ENCODE results near the gene MRPL14. TPM values are rescaled to one million over a fixed set of nuclear protein-coding genes. Genes with fewer than 3 reads are reported as not detected.

Gene MRPL14
- total RNA-seq, 1 donor from 2014 or later = 65.5 TPM

DNA sequence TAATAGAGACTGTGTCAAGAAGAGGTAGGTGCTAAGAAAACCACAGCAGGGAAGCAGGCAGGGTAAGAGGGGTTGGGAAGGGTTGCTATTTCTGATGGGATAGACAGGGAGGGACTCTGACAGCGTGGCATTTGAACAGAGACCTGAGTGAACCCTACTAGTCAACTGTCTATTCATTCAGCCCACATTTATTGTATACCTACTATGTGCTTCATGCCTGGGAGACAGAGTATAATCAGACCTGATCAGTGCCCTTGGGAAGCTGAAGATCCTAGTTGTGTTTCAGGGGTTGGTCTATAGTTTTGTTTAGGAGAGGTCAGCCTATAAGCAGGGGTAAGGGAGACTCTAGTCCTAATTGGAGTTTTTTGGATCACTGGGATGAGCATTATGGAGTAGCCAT, 16.5 kb upstream of the MRPL14 start:
- Mint-ChIP-seq H3K27me3 (ENCODE audit: low read depth) (no peaks in the 10 kb centered on the region), H3K4me3 (no peak overlapping the region), H3K27ac (ENCODE audit: unreplicated experiment) (no peak overlapping the region), H3K4me1 (no peaks in the 10 kb centered on the region), H3K9me3 (no peaks in the 10 kb centered on the region), H3K36me3 (ENCODE audit: low read depth) (peaks cover 12% of the 10 kb centered on the region)
- TF ChIP-seq, protein P1, sequence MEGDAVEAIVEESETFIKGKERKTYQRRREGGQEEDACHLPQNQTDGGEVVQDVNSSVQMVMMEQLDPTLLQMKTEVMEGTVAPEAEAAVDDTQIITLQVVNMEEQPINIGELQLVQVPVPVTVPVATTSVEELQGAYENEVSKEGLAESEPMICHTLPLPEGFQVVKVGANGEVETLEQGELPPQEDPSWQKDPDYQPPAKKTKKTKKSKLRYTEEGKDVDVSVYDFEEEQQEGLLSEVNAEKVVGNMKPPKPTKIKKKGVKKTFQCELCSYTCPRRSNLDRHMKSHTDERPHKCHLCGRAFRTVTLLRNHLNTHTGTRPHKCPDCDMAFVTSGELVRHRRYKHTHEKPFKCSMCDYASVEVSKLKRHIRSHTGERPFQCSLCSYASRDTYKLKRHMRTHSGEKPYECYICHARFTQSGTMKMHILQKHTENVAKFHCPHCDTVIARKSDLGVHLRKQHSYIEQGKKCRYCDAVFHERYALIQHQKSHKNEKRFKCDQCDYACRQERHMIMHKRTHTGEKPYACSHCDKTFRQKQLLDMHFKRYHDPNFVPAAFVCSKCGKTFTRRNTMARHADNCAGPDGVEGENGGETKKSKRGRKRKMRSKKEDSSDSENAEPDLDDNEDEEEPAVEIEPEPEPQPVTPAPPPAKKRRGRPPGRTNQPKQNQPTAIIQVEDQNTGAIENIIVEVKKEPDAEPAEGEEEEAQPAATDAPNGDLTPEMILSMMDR (conservative IDR thresholded peaks at IDR 0.05) = no peak
- no peak for DNase-seq (ENCODE audit: low read depth, low spot score)

DNA sequence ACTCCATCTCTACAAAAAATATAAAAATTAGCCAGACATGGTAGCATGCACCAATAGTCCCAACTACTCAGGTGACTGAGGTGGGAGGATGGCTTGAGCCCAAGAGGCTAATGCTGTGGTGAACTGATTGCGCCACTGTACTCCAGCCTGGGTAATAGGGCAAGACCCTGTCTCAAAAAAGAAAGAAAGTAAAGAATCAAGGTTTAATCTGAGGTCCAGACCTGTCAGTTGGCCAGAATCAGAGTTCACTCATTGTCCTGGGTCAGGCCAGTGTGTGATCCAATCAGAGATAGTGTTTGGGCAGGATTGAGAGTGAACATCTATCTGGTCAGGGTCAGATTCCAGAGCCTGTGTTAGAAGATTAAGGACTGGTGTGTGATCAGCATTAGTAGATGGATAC, 15.6 kb upstream of the MRPL14 start:
- TF ChIP-seq, protein P1 (conservative IDR thresholded peaks at IDR 0.05) = no peak
- Mint-ChIP-seq H3K27me3 (ENCODE audit: low read depth) (no peaks in the 10 kb centered on the region), H3K4me1 (no peaks in the 10 kb centered on the region), H3K4me3 (no peak overlapping the region), H3K27ac (ENCODE audit: unreplicated experiment) (no peak overlapping the region), H3K36me3 (ENCODE audit: low read depth) (peaks cover 11% of the 10 kb centered on the region), H3K9me3 (no peaks in the 10 kb centered on the region)
- DNase-seq (ENCODE audit: low read depth, low spot score) = no peak

GRCh38 chr6:44139351-44139743, 12.1 kb upstream of the MRPL14 start:
- peaks cover 8% of the 10 kb centered on the region for H3K36me3 Mint-ChIP-seq (ENCODE audit: low read depth)
- H3K27ac Mint-ChIP-seq (ENCODE audit: unreplicated experiment) = no peak overlapping the region
- TF ChIP-seq, protein P1 (conservative IDR thresholded peaks at IDR 0.05) = no peak
- H3K4me1 Mint-ChIP-seq = no peaks in the 10 kb centered on the region
- H3K4me3 Mint-ChIP-seq = no peak overlapping the region
- no peak for DNase-seq (ENCODE audit: low read depth, low spot score)
- no peaks in the 10 kb centered on the region for H3K27me3 Mint-ChIP-seq (ENCODE audit: low read depth)
- H3K9me3 Mint-ChIP-seq = no peaks in the 10 kb centered on the region

DNA sequence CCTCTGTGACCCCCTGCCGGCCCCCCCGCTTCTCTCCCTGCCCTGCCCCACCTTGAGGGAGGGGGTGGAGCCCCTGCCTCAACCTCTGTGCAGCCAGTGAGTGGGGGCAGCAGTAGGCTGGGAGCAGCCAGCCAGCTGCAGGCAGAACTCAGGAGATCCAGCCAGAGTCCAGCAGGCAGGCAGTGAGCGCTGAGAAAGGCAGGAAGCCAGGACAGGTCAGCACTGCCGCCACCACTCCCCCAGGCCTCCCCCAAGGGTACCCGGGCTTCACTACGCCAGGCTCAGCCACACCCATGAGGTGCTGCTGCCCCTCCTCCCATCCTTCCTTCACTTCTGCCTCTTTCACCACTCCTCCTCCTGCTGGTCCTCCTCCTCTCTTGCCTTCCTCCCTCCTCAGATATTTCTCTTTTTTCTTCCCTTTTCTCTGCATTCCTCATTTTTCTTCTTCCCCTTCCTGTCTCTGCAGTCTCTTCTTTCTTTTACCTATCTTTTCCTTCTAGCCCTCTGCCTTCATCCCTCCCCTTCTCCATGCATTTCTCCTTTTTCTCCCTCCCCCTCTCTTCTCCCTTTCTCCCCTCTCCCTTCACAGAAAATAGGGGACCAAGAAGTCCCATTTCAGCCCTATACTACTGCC, 11.6 kb upstream of the MRPL14 start:
- no peak for DNase-seq (ENCODE audit: low read depth, low spot score)
- no peak overlapping the region for H3K27ac Mint-ChIP-seq (ENCODE audit: unreplicated experiment)

GRCh38 chr6:44135875-44136274, 8.6 kb upstream of the MRPL14 start:
- Mint-ChIP-seq H3K9me3 (no peaks in the 10 kb centered on the region), H3K27ac (ENCODE audit: unreplicated experiment) (peak overlapping the region; percentile 47), H3K4me3 (no peak overlapping the region), H3K36me3 (ENCODE audit: low read depth) (peaks cover 3% of the 10 kb centered on the region), H3K4me1 (peaks cover 16% of the 10 kb centered on the region), H3K27me3 (ENCODE audit: low read depth) (no peaks in the 10 kb centered on the region)
- no peak for DNase-seq (ENCODE audit: low read depth, low spot score)
- TF ChIP-seq, protein P1 (conservative IDR thresholded peaks at IDR 0.05) = no peak

More for the DNA sequence above, 11.6 kb upstream of the MRPL14 start:
- Mint-ChIP-seq H3K4me3 (no peak overlapping the region), H3K9me3 (no peaks in the 10 kb centered on the region), H3K36me3 (ENCODE audit: low read depth) (peaks cover 7% of the 10 kb centered on the region), H3K4me1 (peaks cover 2% of the 10 kb centered on the region), H3K27me3 (ENCODE audit: low read depth) (no peaks in the 10 kb centered on the region)
- TF ChIP-seq, protein P1 (conservative IDR thresholded peaks at IDR 0.05) = no peak
